K562 (cell line): ENCODE data around the gene OR5AR1. TPM values are rescaled to one million over a fixed set of nuclear protein-coding genes. Genes with fewer than 3 reads are reported as not detected.

Experiments used
- ATAC-seq: fragments of 200-7000 bp; cut with Tn5 transposase; 3 replicates; pipeline ENCODE4 v1.9.1; 2020; ENCODE audit warnings: moderate library complexity
- BruUV-seq: library from RNA; stranded (reverse); fragments of 400-500 nt; replicated peaks from 2 replicates; lab custom pipeline; 2021; lab: Mats Ljungman, UMichigan
- CTCF ChIA-PET: fragments of 300-600 bp; formaldehyde crosslinking; extraction: SDS; loops from one replicate; lab custom pipeline; 2021; ENCODE audit warnings: low intra/inter-chr PET ratio; lab: Yijun Ruan, JAX
- POLR2A ChIA-PET: fragments of 300-600, 350-650 bp; sonication (Branson Sonifier 250); formaldehyde crosslinking; extraction: SDS; loops from one replicate; lab custom pipeline; 2021; ENCODE audit warnings: antibody characterized with exemption, inconsistent platforms; lab: Yijun Ruan, JAX
- DNase-seq, 4 experiments: peaks; one replicate each; pipeline versions ENCODE4 v3.0.0 to v3.0.0-alpha.2; 2011 to 2018; ENCODE audit warnings: low spot score in 3 of 4, mixed read lengths in 3 of 4; ENCODE audit errors: extremely low read depth in 1 of 4
- FAIRE-seq: peaks from 2 replicates; lab custom pipeline; 2011; peaks lifted over from hg19 to GRCh38; lab: Jason Lieb, UNC
- H2AFZ ChIP-seq: 2 replicates; pipeline ENCODE4 v1.6.0; 2011; ENCODE audit warnings: low read depth, low read length, control low read depth, inconsistent platforms
- H3K27ac ChIP-seq: fragments of 200-600 bp; 3 replicates; pipeline ENCODE4 v1.8.0; 2011; ENCODE audit warnings: low read depth, mild to moderate bottlenecking, control low read depth, inconsistent platforms, low read length, moderate library complexity, mixed read lengths; ENCODE audit errors: extremely low read depth
- H3K27me3 ChIP-seq, 2 experiments: fragments of 300-600 bp in 1 of 2; 2 replicates in 1 of 2; 3 replicates in 1 of 2; pipeline versions ENCODE4 v1.6.0 to v1.8.0; 2011; ENCODE audit warnings: inconsistent platforms in 2 of 2, low read length in 2 of 2, mild to moderate bottlenecking in 1 of 2, mixed read lengths in 1 of 2, moderate library complexity in 1 of 2; ENCODE audit not compliant: control insufficient read depth in 2 of 2, insufficient read depth in 2 of 2
- H3K36me3 ChIP-seq: fragments of 300-600 bp; 3 replicates; pipeline ENCODE4 v1.8.0; 2011; ENCODE audit warnings: mild to moderate bottlenecking, low read length, inconsistent platforms; ENCODE audit not compliant: control insufficient read depth, insufficient read depth
- H3K4me1 ChIP-seq, 2 experiments: fragments of 200-600 bp in 1 of 2; replicated peaks in 1 of 2; 2 replicates in 1 of 2; 3 replicates in 1 of 2; pipeline versions ENCODE4 v1.5.1 to v1.8.0; 2011; ENCODE audit warnings: inconsistent platforms in 2 of 2, low read length in 2 of 2, mild to moderate bottlenecking in 1 of 2, mixed read lengths in 1 of 2, moderate library complexity in 1 of 2; ENCODE audit not compliant: control insufficient read depth in 2 of 2, insufficient read depth in 2 of 2
- H3K4me2 ChIP-seq: 2 replicates; pipeline ENCODE4 v1.6.1; 2011; ENCODE audit warnings: low read length, control low read depth, inconsistent platforms, mixed read lengths; ENCODE audit not compliant: insufficient read depth
- H3K4me3 ChIP-seq: fragments of 200-600 bp; sonication (generic), shearing (Covaris generic); 2 replicates; pipeline ENCODE4 v1.5.1; 2016; ENCODE audit warnings: control low read depth, inconsistent platforms
- H3K79me2 ChIP-seq: fragments of 200-600 bp; 3 replicates; pipeline ENCODE4 v1.8.0; 2011; ENCODE audit warnings: low read length, inconsistent platforms; ENCODE audit not compliant: control insufficient read depth, insufficient read depth
- H3K9ac ChIP-seq, 2 experiments: 2 replicates each; pipeline versions ENCODE4 v1.6.0 to v1.6.1; 2011; ENCODE audit warnings: low read depth in 2 of 2, low read length in 2 of 2, control low read depth in 1 of 2, inconsistent platforms in 1 of 2, mild to moderate bottlenecking in 1 of 2, mixed read lengths in 1 of 2; ENCODE audit not compliant: insufficient read depth in 1 of 2
- H3K9me1 ChIP-seq: one replicate; pipeline ENCODE4 v1.6.0; 2011; ENCODE audit warnings: inconsistent platforms, mild to moderate bottlenecking, low read length, moderate library complexity; ENCODE audit not compliant: control insufficient read depth, insufficient read depth
- H3K9me3 ChIP-seq: replicated peaks from 2 replicates; pipeline ENCODE4 v1.5.1; 2011; ENCODE audit warnings: low read depth, low read length, inconsistent platforms; ENCODE audit not compliant: control insufficient read depth, insufficient read depth
- H4K20me1 ChIP-seq: replicated peaks from 2 replicates; pipeline ENCODE4 v1.6.1; 2011; ENCODE audit warnings: low read length, inconsistent platforms, mixed read lengths; ENCODE audit not compliant: control insufficient read depth, insufficient read depth
- FIP1L1 ChIP-seq: fragments of 200-400 bp; formaldehyde crosslinking; IDR thresholded peaks from 2 replicates; pipeline ENCODE4 v1.6.1; 2018; ENCODE audit warnings: mild to moderate bottlenecking, low read depth, low read length; ENCODE audit not compliant: poor library complexity, severe bottlenecking
- HDAC2 ChIP-seq: fragments of 450-650 bp; IDR thresholded peaks from 2 replicates; pipeline ENCODE4 v1.6.1; 2016; ENCODE audit warnings: mild to moderate bottlenecking
- LCOR ChIP-seq: sonication (generic); formaldehyde crosslinking; IDR thresholded peaks from 2 replicates; pipeline ENCODE4 v1.8.0; 2022; ENCODE audit warnings: mild to moderate bottlenecking, missing genetic modification reagents
- MCM2 ChIP-seq: fragments of 450-650 bp; IDR thresholded peaks from 2 replicates; pipeline ENCODE4 v1.6.1; 2017; ENCODE audit warnings: low read depth, mild to moderate bottlenecking
- NCOA6 ChIP-seq: fragments of 450-650 bp; IDR thresholded peaks from 2 replicates; pipeline ENCODE4 v1.6.1; 2017; ENCODE audit warnings: mild to moderate bottlenecking
- NFE2 ChIP-seq: IDR thresholded peaks from 2 replicates; pipeline ENCODE4 v1.6.1; 2014; ENCODE audit warnings: antibody characterized with exemption, low read depth
- NR2F6 ChIP-seq: fragments of 450-650 bp; formaldehyde crosslinking; IDR thresholded peaks from 2 replicates; pipeline ENCODE4 v1.4.0; 2020; ENCODE audit warnings: mild to moderate bottlenecking
- SIN3A ChIP-seq, 2 experiments: fragments of 150-350 bp in 1 of 2; IDR thresholded peaks; 2 replicates each; pipeline ENCODE4 v1.6.1; 2011 to 2016; ENCODE audit warnings: borderline replicate concordance in 2 of 2, low read depth in 2 of 2, low read length in 2 of 2, mild to moderate bottlenecking in 2 of 2, moderate library complexity in 2 of 2; ENCODE audit not compliant: control insufficient read depth in 1 of 2
- SIN3B ChIP-seq: fragments of 450-650 bp; IDR thresholded peaks from 2 replicates; pipeline ENCODE4 v1.6.1; 2017; ENCODE audit warnings: low read depth, mild to moderate bottlenecking, moderate library complexity
- SMARCC2 ChIP-seq: fragments of 450-650 bp; IDR thresholded peaks from 2 replicates; pipeline ENCODE4 v1.6.1; 2017; ENCODE audit warnings: antibody characterized with exemption, moderate library complexity, mild to moderate bottlenecking, low read depth
- TAF7 ChIP-seq: fragments of 450-650 bp; IDR thresholded peaks from 2 replicates; pipeline ENCODE4 v1.6.1; 2016; ENCODE audit warnings: missing genetic modification characterization, missing compliant biosample characterization
- XRCC3 ChIP-seq: fragments of 450-650 bp; IDR thresholded peaks from 2 replicates; pipeline ENCODE4 v1.6.1; 2017; ENCODE audit warnings: mild to moderate bottlenecking, moderate library complexity
- ZC3H11A ChIP-seq: IDR thresholded peaks from 2 replicates; pipeline ENCODE4 v1.6.1; 2012; ENCODE audit warnings: low read depth, low read length, improper control_type of control experiment
- ZNF212 ChIP-seq: fragments of 450-650 bp; formaldehyde crosslinking; IDR thresholded peaks from 2 replicates; pipeline ENCODE4 v1.4.0; 2020; ENCODE audit warnings: mild to moderate bottlenecking
- ZNF354B ChIP-seq: fragments of 250-450 bp; sonication (Bioruptor Pico); IDR thresholded peaks from 2 replicates; pipeline ENCODE4 v1.4.0; 2020
- ZNF431 ChIP-seq: sonication (generic); formaldehyde crosslinking; IDR thresholded peaks from 2 replicates; pipeline ENCODE4 v1.8.0; 2022; ENCODE audit warnings: mild to moderate bottlenecking, missing genetic modification reagents
- WGBS: fragments of 100-300 bp; shearing (Covaris generic); methylation state at CpG from one replicate; pipeline ENCODE4 v1.1.6; 2016; ENCODE audit warnings: low coverage, mixed read lengths; ENCODE audit not compliant: insufficient coverage; ENCODE audit errors: missing lambda C conversion rate; 5-methylcytosine and 5-hydroxymethylcytosine counted together
- in situ Hi-C: fragments of 300-500 bp; cut with MboI; formaldehyde crosslinking; loops from 4 replicates; pipeline ENCODE4 v1.15.0; 2018; ENCODE audit warnings: inconsistent platforms, mixed read lengths
- intact Hi-C: fragments of 100-400 bp; cut with micrococcal nuclease; formaldehyde crosslinking; loops from 2 replicates; pipeline ENCODE4 v1.14.2; 2022
- polyA plus RNA-seq, 8 experiments: library from polyadenylated mRNA; depleted of rRNA in 4 of 8; stranded (reverse) in 5 of 8; unstranded in 3 of 8; fragments of >200 nt; fragmentation: Nextera tagmentation in 2 of 8; fragmentation: Illumina TruSeq in 1 of 8; extraction: Ambion mirVana in 2 of 8; extraction: Trizol in 1 of 8; gene quantifications; 2 replicates each; pipeline versions ENCODE4 v1.2.1 to v1.2.3, GENCODE V29; 2011 to 2014; ENCODE audit warnings: inconsistent platforms in 1 of 8, missing spikeins in 1 of 8
- total RNA-seq, 7 experiments: library from RNA; depleted of rRNA in 6 of 7; stranded (reverse); fragments of >200 nt in 6 of 7; fragmentation: Illumina TruSeq in 2 of 7; extraction: Trizol in 2 of 7; gene quantifications; 2 replicates each; pipeline versions ENCODE4 v1.2.1 to v1.2.3, GENCODE V29; 2011 to 2021; ENCODE audit warnings: low replicate concordance in 1 of 7
- TF ChIP-seq, protein P1 (sequence below): conservative IDR thresholded peaks from 2 replicates; pipeline ENCODE4 v1.6.1; 2011; ENCODE audit warnings: low read depth, mild to moderate bottlenecking, low read length; ENCODE audit not compliant: control insufficient read depth

Gene OR5AR1
- total and polyA plus RNA-seq, 9 of the 15 experiments (the other 6 are each of a cell fraction or from before 2014, with no cell fraction given) = not detected

- no peaks in the 10 kb centered on the region for H3K36me3 ChIP-seq
- H3K27ac ChIP-seq = no peak overlapping the region
- H3K9ac ChIP-seq = no peak overlapping the region
- H2AFZ ChIP-seq = no peak overlapping the region
- no peak for ATAC-seq
- in situ Hi-C loops (no loop called here), intact Hi-C loops (no loop called here)
- WGBS = 0% methylated on average over 3 of the region's 3 CpGs
- CTCF ChIA-PET = no interaction called here
- DNase-seq = no peak
- no peaks in the 10 kb centered on the region for H3K79me2 ChIP-seq
- BruUV-seq = no TSS peak
- H3K9me1 ChIP-seq = no peaks in the 10 kb centered on the region
- H3K4me2 ChIP-seq = no peak overlapping the region
- no peak overlapping the region for H3K4me3 ChIP-seq
- TF ChIP-seq MCM2 (no peak), ZNF354B (no peak), SIN3B (no peak), ZNF212 (CRISPR knock-in tag) (no peak), SIN3A (IDR thresholded peaks at IDR 0.05; ENCODE audit: borderline replicate concordance in 2 of 2, control insufficient read depth in 1 of 2, low read depth in 2 of 2, low read length in 2 of 2) (no peak), NFE2 (no peak), ZNF431 (CRISPR knock-in tag) (no peak), HDAC2 (no peak), NR2F6 (CRISPR knock-in tag) (no peak), LCOR (CRISPR knock-in tag) (no peak), NCOA6 (no peak), SMARCC2 (no peak), TAF7 (tag) (no peak), ZC3H11A (no peak), XRCC3 (no peak), FIP1L1 (no peak)
- TF ChIP-seq, protein P1, sequence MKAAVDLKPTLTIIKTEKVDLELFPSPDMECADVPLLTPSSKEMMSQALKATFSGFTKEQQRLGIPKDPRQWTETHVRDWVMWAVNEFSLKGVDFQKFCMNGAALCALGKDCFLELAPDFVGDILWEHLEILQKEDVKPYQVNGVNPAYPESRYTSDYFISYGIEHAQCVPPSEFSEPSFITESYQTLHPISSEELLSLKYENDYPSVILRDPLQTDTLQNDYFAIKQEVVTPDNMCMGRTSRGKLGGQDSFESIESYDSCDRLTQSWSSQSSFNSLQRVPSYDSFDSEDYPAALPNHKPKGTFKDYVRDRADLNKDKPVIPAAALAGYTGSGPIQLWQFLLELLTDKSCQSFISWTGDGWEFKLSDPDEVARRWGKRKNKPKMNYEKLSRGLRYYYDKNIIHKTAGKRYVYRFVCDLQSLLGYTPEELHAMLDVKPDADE = no peak
- H4K20me1 ChIP-seq = no peaks in the 10 kb centered on the region
- POLR2A ChIA-PET = no interaction called here
- no peaks in the 10 kb centered on the region for H3K4me1 ChIP-seq
- FAIRE-seq = no peak
- no peaks in the 10 kb centered on the region for H3K27me3 ChIP-seq
- H3K9me3 ChIP-seq = no peaks in the 10 kb centered on the region
Measured at GRCh38 chr11:56659755-56660154, 3.7 kb upstream of the OR5AR1 start.
